AG04450 (cell line): ENCODE measurements around the gene FAM217A. TPM values are rescaled to one million over a fixed set of nuclear protein-coding genes. Genes with fewer than 3 reads are reported as not detected.

Source experiments
- CTCF ChIA-PET: fragments of 300-600, 350-600 bp; formaldehyde crosslinking; extraction: SDS; loops from one replicate; lab custom pipeline; 2022; ENCODE audit warnings: antibody characterized with exemption, inconsistent platforms; lab: Charles Lee
- POLR2A ChIA-PET: fragments of 350-600 bp; formaldehyde crosslinking; extraction: SDS; loops from one replicate; lab custom pipeline; 2021; ENCODE audit warnings: antibody characterized with exemption, inconsistent platforms; lab: Yijun Ruan, JAX
- DNase-seq: peaks from one replicate; pipeline ENCODE4 v3.0.0-alpha.2; 2011; ENCODE audit warnings: low read depth, low spot score
- H3K27ac ChIP-seq: one replicate; pipeline ENCODE4 v1.5.1; 2012; ENCODE audit warnings: low read depth, low read length, control low read depth
- H3K27me3 ChIP-seq: one replicate; pipeline ENCODE4 v1.6.0; 2012; ENCODE audit warnings: low read length; ENCODE audit not compliant: control insufficient read depth, insufficient read depth
- H3K4me3 ChIP-seq: 2 replicates; pipeline ENCODE4 v1.5.1; 2011; ENCODE audit warnings: mild to moderate bottlenecking, low read depth, low read length, control low read depth
- H3K9me3 ChIP-seq: 2 replicates; pipeline ENCODE4 v1.5.1; 2012; ENCODE audit warnings: low read length; ENCODE audit not compliant: control insufficient read depth, insufficient read depth
- CTCF ChIP-seq: IDR thresholded peaks from 2 replicates; pipeline ENCODE4 v1.5.1; 2011; ENCODE audit warnings: low read depth, low read length, control low read depth, inconsistent platforms
- polyA plus RNA-seq: library from polyadenylated mRNA; depleted of rRNA; stranded (reverse); fragments of >200 nt; gene quantifications from 2 replicates; pipeline ENCODE4 v1.2.3, GENCODE V29; 2011

The FAM217A gene
- polyA plus RNA-seq, 1 experiment, result not detected

- ChIA-PET CTCF (interaction anchor here (0.5 to 1.3 kb wide), 3 partner anchors 15 to 275 kb away, joined by 3 to 6 read pairs (median 3); no protein-coding TSS in a partner anchor), POLR2A (no interaction called here)
- no peak for DNase-seq
- no peak for TF ChIP-seq CTCF
- Histone ChIP-seq H3K9me3 (peaks cover 3% of the 10 kb centered on the region; the same call in 1 of the 2 replicates), H3K27ac (no peak overlapping the region), H3K4me3 (peak overlapping the region; percentile 91), H3K27me3 (no peaks in the 10 kb centered on the region)
These were observed 55.7 kb downstream of the FAM217A start for GRCh38 chr6:4023240-4023639.

GRCh38 chr6:4021854-4022695 is 56.9 kb downstream of the FAM217A start:
- H3K27ac ChIP-seq, result peak overlapping the region; percentile 95
- no peak for DNase-seq
- no peak for TF ChIP-seq CTCF
- no peaks in the 10 kb centered on the region for H3K27me3 ChIP-seq
- ChIA-PET POLR2A (interaction anchor here (0.6 to 1.7 kb wide), 5 partner anchors 18 to 1269 kb away, joined by 3 to 14 read pairs (median 4); partner anchors contain the start of gene RIPK1), CTCF (interaction anchor here (0.6 to 1.9 kb wide), 15 partner anchors 9 to 958 kb away, joined by 3 to 14 read pairs (median 5); no protein-coding TSS in a partner anchor)
- peaks cover 3% of the 10 kb centered on the region; the same call in 1 of the 2 replicates for H3K9me3 ChIP-seq
- H3K4me3 ChIP-seq, result peak overlapping the region; percentile 91

GRCh38 chr6:4021133-4021853 is 57.6 kb downstream of the FAM217A start:
- POLR2A ChIA-PET, result interaction anchor here (0.5 to 1.7 kb wide), 12 partner anchors 18 to 953 kb away, joined by 3 to 14 read pairs (median 4); partner anchors contain the start of genes ECI2 and RIPK1
- peak; percentile 91 for DNase-seq
- no peaks in the 10 kb centered on the region for H3K27me3 ChIP-seq
- peaks cover 3% of the 10 kb centered on the region; the same call in 1 of the 2 replicates for H3K9me3 ChIP-seq
- TF ChIP-seq CTCF, result peak; percentile 33; the same call in 1 of the 2 replicates
- peak overlapping the region; percentile 95 for H3K27ac ChIP-seq
- H3K4me3 ChIP-seq, result peak overlapping the region; percentile 91
- CTCF ChIA-PET, result interaction anchor here (0.5 to 1.9 kb wide), 16 partner anchors 9 to 957 kb away, joined by 3 to 14 read pairs (median 4); no protein-coding TSS in a partner anchor

GRCh38 chr6:4020822-4021132 is 58.2 kb downstream of the FAM217A start:
- DNase-seq, result no peak
- TF ChIP-seq CTCF, result no peak
- ChIA-PET CTCF (interaction anchor here (0.9 to 1.9 kb wide), 10 partner anchors 10 to 957 kb away, joined by 3 to 14 read pairs (median 6); no protein-coding TSS in a partner anchor), POLR2A (interaction anchor here (0.5 to 1.7 kb wide), 11 partner anchors 19 to 953 kb away, joined by 3 to 14 read pairs (median 4); partner anchors contain the start of genes ECI2 and RIPK1)
- peak overlapping the region; percentile 95 for H3K27ac ChIP-seq
- H3K4me3 ChIP-seq, result peak overlapping the region; percentile 91
- H3K9me3 ChIP-seq, result peaks cover 3% of the 10 kb centered on the region; the same call in 1 of the 2 replicates
- no peaks in the 10 kb centered on the region for H3K27me3 ChIP-seq
